HepG2 (cell line): ENCODE measurements around the gene ANKRD39. TPM values are rescaled to one million over a fixed set of nuclear protein-coding genes. Genes with fewer than 3 reads are reported as not detected.
A peak's percentile ranks its signal among the peaks of the same experiment; 100 is the strongest.

ENCODE experiments used
- AGO1 ChIP-seq: fragments of 200-400 bp; formaldehyde crosslinking; IDR thresholded peaks from 2 replicates; pipeline ENCODE4 v1.6.1; 2017; ENCODE audit warnings: mild to moderate bottlenecking, low read depth, low read length, moderate library complexity; ENCODE audit not compliant: poor library complexity, severe bottlenecking
- CC2D1A ChIP-seq: sonication (generic); formaldehyde crosslinking; IDR thresholded peaks from 2 replicates; pipeline ENCODE4 v1.8.1; 2023; ENCODE audit warnings: mild to moderate bottlenecking, missing genetic modification reagents
- ELF4 ChIP-seq: sonication (generic); formaldehyde crosslinking; IDR thresholded peaks from 2 replicates; pipeline ENCODE4 v1.5.0; 2020; ENCODE audit warnings: missing genetic modification reagents, mild to moderate bottlenecking, moderate library complexity, borderline replicate concordance
- EZH2 ChIP-seq: conservative IDR thresholded peaks from 2 replicates; pipeline ENCODE4 v1.6.1; 2012; ENCODE audit warnings: mild to moderate bottlenecking, low read depth, low read length, moderate library complexity
- FOXA3 ChIP-seq: IDR thresholded peaks from 2 replicates; pipeline ENCODE4 v1.6.1; 2016; ENCODE audit warnings: missing genetic modification reagents, missing compliant biosample characterization
- FOXK1 ChIP-seq: sonication (generic); formaldehyde crosslinking; IDR thresholded peaks from 2 replicates; pipeline ENCODE4 v1.4.0; 2020; ENCODE audit warnings: low read depth, missing genetic modification reagents, borderline replicate concordance
- HOXA7 ChIP-seq: sonication (generic); formaldehyde crosslinking; IDR thresholded peaks from 2 replicates; pipeline ENCODE4 v1.8.1; 2022; ENCODE audit warnings: mild to moderate bottlenecking, missing genetic modification reagents, moderate library complexity
- KLF11 ChIP-seq: IDR thresholded peaks from 2 replicates; pipeline ENCODE4 v1.6.1; 2016; ENCODE audit warnings: missing compliant biosample characterization
- NONO ChIP-seq, 2 experiments: fragments of 450-650 bp in 1 of 2; sonication (generic) in 1 of 2; formaldehyde crosslinking in 1 of 2; IDR thresholded peaks in 1 of 2; conservative IDR thresholded peaks in 1 of 2; 2 replicates each; pipeline versions ENCODE4 v1.6.1 to v1.8.0; 2017 to 2022; ENCODE audit warnings: mild to moderate bottlenecking in 1 of 2, missing genetic modification reagents in 1 of 2, moderate library complexity in 1 of 2
- RFX1 ChIP-seq: fragments of 450-650 bp; IDR thresholded peaks from 2 replicates; pipeline ENCODE4 v1.6.1; 2017
- SALL1 ChIP-seq: sonication (generic); formaldehyde crosslinking; IDR thresholded peaks from 2 replicates; pipeline ENCODE4 v1.8.0; 2022; ENCODE audit warnings: mild to moderate bottlenecking, missing genetic modification reagents
- SCMH1 ChIP-seq: sonication (generic); formaldehyde crosslinking; IDR thresholded peaks from 2 replicates; pipeline ENCODE4 v1.9.0; 2021; ENCODE audit warnings: missing genetic modification reagents, mild to moderate bottlenecking, borderline replicate concordance
- SOX5 ChIP-seq: IDR thresholded peaks from 2 replicates; pipeline ENCODE4 v1.6.1; 2016; ENCODE audit warnings: borderline replicate concordance
- TARDBP ChIP-seq: sonication (generic); formaldehyde crosslinking; IDR thresholded peaks from 2 replicates; pipeline ENCODE4 v1.8.0; 2022; ENCODE audit warnings: mild to moderate bottlenecking, missing genetic modification reagents
- THAP7 ChIP-seq: sonication (generic); formaldehyde crosslinking; IDR thresholded peaks from 2 replicates; pipeline ENCODE4 v1.8.1; 2023; ENCODE audit warnings: mild to moderate bottlenecking, missing genetic modification reagents
- THRA ChIP-seq: sonication (generic); formaldehyde crosslinking; IDR thresholded peaks from 2 replicates; pipeline ENCODE4 v1.4.0; 2020; ENCODE audit warnings: missing genetic modification reagents, borderline replicate concordance
- TRIM22 ChIP-seq: fragments of 450-650 bp; IDR thresholded peaks from 2 replicates; pipeline ENCODE4 v1.6.1; 2017
- ZBED4 ChIP-seq: sonication (generic); formaldehyde crosslinking; IDR thresholded peaks from 2 replicates; pipeline ENCODE4 v1.4.0; 2020; ENCODE audit warnings: missing genetic modification reagents, borderline replicate concordance
- ZMAT3 ChIP-seq: sonication (generic); formaldehyde crosslinking; conservative IDR thresholded peaks from 2 replicates; pipeline ENCODE4 v1.7.0; 2021; ENCODE audit warnings: missing genetic modification reagents
- ZNF33A ChIP-seq: sonication (generic); formaldehyde crosslinking; IDR thresholded peaks from 2 replicates; pipeline ENCODE4 v1.5.1; 2020; ENCODE audit warnings: missing genetic modification reagents, mild to moderate bottlenecking, moderate library complexity, borderline replicate concordance
- ZNF768 ChIP-seq: sonication (generic); formaldehyde crosslinking; IDR thresholded peaks from 2 replicates; pipeline ENCODE4 v1.4.0; 2020; ENCODE audit warnings: missing genetic modification reagents
- ZNF773 ChIP-seq: sonication (generic); formaldehyde crosslinking; IDR thresholded peaks from 2 replicates; pipeline ENCODE4 v1.4.0; 2020; ENCODE audit warnings: missing genetic modification reagents, borderline replicate concordance
- ZNF891 ChIP-seq: sonication (generic); formaldehyde crosslinking; IDR thresholded peaks from 2 replicates; pipeline ENCODE4 v1.5.0; 2020; ENCODE audit warnings: mild to moderate bottlenecking, missing genetic modification reagents
- polyA plus RNA-seq, 8 experiments: library from polyadenylated mRNA; depleted of rRNA in 3 of 8; stranded (reverse) in 7 of 8; unstranded in 1 of 8; fragments of >200 nt; fragmentation: Illumina TruSeq in 4 of 8; extraction: Trizol in 4 of 8; gene quantifications; 2 replicates each; pipeline versions ENCODE4 v1.2.1 to v1.2.3, GENCODE V29; 2011 to 2016; ENCODE audit warnings: low read depth in 4 of 8, missing spikeins in 1 of 8, mixed read lengths in 1 of 8; ENCODE audit not compliant: insufficient read depth in 1 of 8
- total RNA-seq, 5 experiments: library from RNA; depleted of rRNA; stranded (reverse); fragments of >200 nt; fragmentation: Illumina TruSeq; extraction: Trizol; gene quantifications; 2 replicates each; pipeline ENCODE4 v1.2.3, GENCODE V29; 2016; ENCODE audit warnings: low read depth in 1 of 5

Gene ANKRD39
- total and polyA plus RNA-seq, 2 of the 13 experiments (the other 11 are each of a cell fraction or from before 2014, with no cell fraction given), result 23.2 to 24.8 TPM

GRCh38 chr2:96801005-96801785 is 56.6 kb downstream of the ANKRD39 start (continued):
- TF ChIP-seq ZBED4 (CRISPR knock-in tag), result peak; percentile 54; the same call in 1 of the 2 replicates
- 0 out of 2 replicates have a peak, but pooled peaks have one; percentile 64 for TF ChIP-seq THAP7 (CRISPR knock-in tag)
- no peak for TF ChIP-seq ZNF773
- peak; percentile 57; the same call in 1 of the 2 replicates for TF ChIP-seq ZNF768 (CRISPR knock-in tag)
- TF ChIP-seq RFX1, result no peak
- TF ChIP-seq THRA (CRISPR knock-in tag), result 0 out of 2 replicates have a peak, but pooled peaks have one; percentile 33
- 0 out of 2 replicates have a peak, but pooled peaks have one; percentile 30 for TF ChIP-seq SOX5
- peak; percentile 84 for TF ChIP-seq SALL1
- no peak for TF ChIP-seq HOXA7 (CRISPR knock-in tag)
- TF ChIP-seq EZH2, result no peak
- TF ChIP-seq ZNF891 (CRISPR knock-in tag), result no peak
- no peak for TF ChIP-seq ZMAT3 (CRISPR knock-in tag)
- no peak for TF ChIP-seq FOXK1 (CRISPR knock-in tag)
- no peak for TF ChIP-seq TRIM22
- TF ChIP-seq ELF4 (CRISPR knock-in tag), result no peak
- no peak for TF ChIP-seq KLF11 (CRISPR knock-in tag)
- TF ChIP-seq NONO (IDR thresholded peaks at IDR 0.05), result no peak
- TF ChIP-seq NONO (CRISPR knock-in tag; conservative IDR thresholded peaks at IDR 0.05), result peak; percentile 82
- TF ChIP-seq AGO1, result no peak
- no peak for TF ChIP-seq FOXA3 (CRISPR knock-in tag)
- no peak for TF ChIP-seq CC2D1A (CRISPR knock-in tag)
- TF ChIP-seq TARDBP (CRISPR knock-in tag), result peak; percentile 37; the same call in 1 of the 2 replicates
- no peak for TF ChIP-seq ZNF33A (CRISPR knock-in tag)
- TF ChIP-seq SCMH1, result no peak
